ENCODE results near the gene LYZL6. TPM values are rescaled to one million over a fixed set of nuclear protein-coding genes. Genes with fewer than 3 reads are reported as not detected.
A peak's percentile ranks its signal among the peaks of the same experiment; 100 is the strongest.

The LYZL6 gene
- total and polyA plus RNA-seq, 10 of the 15 experiments (the other 5 are each of a cell fraction or from before 2014, with no cell fraction given) = not detected

GRCh38 chr17:35889241-35889640 is 54.3 kb downstream of the LYZL6 start:
- ATAC-seq (peak; percentile 56), DNase-seq (ENCODE audit: low read depth, low spot score) (no peak), FAIRE-seq (no peak)
- H3K4me3 ChIP-seq = no peak overlapping the region
- H3K9ac ChIP-seq (ENCODE audit: control insufficient read depth, insufficient read depth, low read length) = no peak overlapping the region
- in situ Hi-C loops (cut with MboI) (no loop called here), intact Hi-C loops (cut with micrococcal nuclease; ENCODE audit: unreplicated experiment) (no loop called here)
- H3K27ac ChIP-seq (ENCODE audit: control insufficient read depth, insufficient read depth) = no peak overlapping the region
- H3K9me3 ChIP-seq (replicated peaks; ENCODE audit: control insufficient read depth, insufficient read depth, low read length) = no peaks in the 10 kb centered on the region; the same call in 2 of the 3 replicates
- H4K20me1 ChIP-seq (ENCODE audit: control insufficient read depth, insufficient read depth) = no peaks in the 10 kb centered on the region
- POLR2A ChIA-PET = interaction anchor here (0.6 to 4.7 kb wide), 3 partner anchors 10 to 58 kb away, joined by 5 to 56 read pairs (median 33); partner anchors contain the start of gene CCL5
- no peaks in the 10 kb centered on the region for H3K79me2 ChIP-seq (ENCODE audit: control insufficient read depth, insufficient read depth, low read length)
- H3K4me2 ChIP-seq (ENCODE audit: control insufficient read depth, insufficient read depth) = no peak overlapping the region
- no TSS peak for BruUV-seq (replicated peaks)
- RAD21 ChIA-PET (ENCODE audit: unreplicated experiment) = interaction anchor here (1.6 to 9.4 kb wide), 3 partner anchors 12 to 42 kb away, joined by 5 to 125 read pairs (median 17); partner anchors contain the start of gene CCL5
- CTCF ChIA-PET = interaction anchor here (0.8 to 2.3 kb wide), 9 partner anchors 9 to 41 kb away, joined by 3 to 12 read pairs (median 3); partner anchors contain the start of gene CCL5
- no peaks in the 10 kb centered on the region for H3K27me3 ChIP-seq (replicated peaks in 1 of 2; ENCODE audit: control insufficient read depth in 2 of 2, insufficient read depth in 2 of 2, low read length in 1 of 2)
- SMC1A ChIA-PET (ENCODE audit: uncharacterized antibody, unreplicated experiment) = interaction anchor here (0.8 to 11.3 kb wide), 10 partner anchors 11 to 61 kb away, joined by 3 to 155 read pairs (median 4); partner anchors contain the start of genes CCL5, HEATR9 and RDM1
- WGBS (ENCODE audit: insufficient coverage, insufficient replicate concordance, low lambda C conversion rate, missing lambda C conversion rate) = 47% methylated on average over 2 of the region's 2 CpGs
- no peaks in the 10 kb centered on the region for H3K36me3 ChIP-seq (ENCODE audit: control insufficient read depth in 2 of 2, insufficient read depth in 2 of 2, low read length in 1 of 2)
- H3K4me1 ChIP-seq (ENCODE audit: control insufficient read depth, insufficient read depth, low read length) = peaks cover 28% of the 10 kb centered on the region
- no peak overlapping the region for H2AFZ ChIP-seq (ENCODE audit: control insufficient read depth, low read depth, low read length)
- TF ChIP-seq POLR2AphosphoS5 (IDR thresholded peaks at IDR 0.05; ENCODE audit: low read length) (no peak), RAD51 (IDR thresholded peaks at IDR 0.05) (0 out of 2 replicates have a peak, but pooled peaks have one; percentile 27), BHLHE40 (IDR thresholded peaks at IDR 0.05; ENCODE audit: borderline replicate concordance in 1 of 2, low read depth in 2 of 2, low read length in 1 of 2) (peak in 1 of 2 experiments; percentile 20; a peak in 1 of 4 replicates), NBN (IDR thresholded peaks at IDR 0.05) (peak; percentile 6; the same call in 1 of the 2 replicates), ATF7 (IDR thresholded peaks at IDR 0.05; ENCODE audit: low read depth) (peak; percentile 40; the same call in 1 of the 2 replicates), ZNF592 (IDR thresholded peaks at IDR 0.05) (peak; percentile 91), USF1 (IDR thresholded peaks at IDR 0.05; ENCODE audit: borderline replicate concordance, extremely low read length, insufficient read depth, low read depth, low read length) (no peak), ZSCAN29 (IDR thresholded peaks at IDR 0.05) (no peak), SMC3 (IDR thresholded peaks at IDR 0.05; ENCODE audit: borderline replicate concordance, low read length) (no peak), RELB (IDR thresholded peaks at IDR 0.05; ENCODE audit: low read depth) (peak; percentile 33; the same call in 1 of the 2 replicates), EP300 (IDR thresholded peaks at IDR 0.05; ENCODE audit: borderline replicate concordance in 1 of 2, control insufficient read depth in 1 of 2, low read depth in 2 of 2, low read length in 2 of 2) (peak in 1 of 2 experiments; percentile 44; a peak in 2 of 4 replicates), ZNF687 (IDR thresholded peaks at IDR 0.05) (peak; percentile 61)
